HepG2 (cell line): ENCODE results near the gene SCML1. TPM values are rescaled to one million over a fixed set of nuclear protein-coding genes. Genes with fewer than 3 reads are reported as not detected.

Experiments
- ATAC-seq: fragments of 200-7000 bp; cut with Tn5 transposase; 3 replicates; pipeline ENCODE4 v1.9.1; 2020; ENCODE audit warnings: mild to moderate bottlenecking, moderate library complexity
- BruUV-seq: library from RNA; stranded (reverse); fragments of 400-500 nt; replicated peaks from 2 replicates; lab custom pipeline; 2021; lab: Mats Ljungman, UMichigan
- CTCF ChIA-PET: fragments of 300-600 bp; formaldehyde crosslinking; extraction: SDS; loops from one replicate; lab custom pipeline; 2021; ENCODE audit warnings: low total read pairs, inconsistent platforms, low intra/inter-chr PET ratio; lab: Yijun Ruan, JAX
- POLR2A ChIA-PET: fragments of 350-600 bp; sonication (Branson Sonifier 250); formaldehyde crosslinking; loops from one replicate; lab custom pipeline; 2020; ENCODE audit warnings: antibody characterized with exemption, inconsistent platforms; lab: Yijun Ruan, JAX
- DNase-seq: peaks from one replicate; pipeline ENCODE4 v3.0.0-alpha.2; 2015; ENCODE audit warnings: low spot score
- FAIRE-seq: peaks from 3 replicates; lab custom pipeline; 2011; peaks lifted over from hg19 to GRCh38; lab: Jason Lieb, UNC
- H2AFZ ChIP-seq: one replicate; pipeline ENCODE4 v1.6.1; 2011; ENCODE audit warnings: low read length, inconsistent platforms
- H3K27ac ChIP-seq: fragments of 300-600 bp; 3 replicates; pipeline ENCODE4 v1.8.0; 2011; ENCODE audit warnings: mixed run types, mild to moderate bottlenecking, mixed read lengths, low read length, inconsistent platforms; ENCODE audit not compliant: insufficient read depth; ENCODE audit errors: extremely low read length
- H3K27me3 ChIP-seq, 2 experiments: fragments of 200-600 bp in 1 of 2; 2 replicates in 1 of 2; 3 replicates in 1 of 2; pipeline versions ENCODE4 v1.6.0 to v1.8.0; 2011; ENCODE audit warnings: low read length in 2 of 2, mild to moderate bottlenecking in 2 of 2, moderate library complexity in 2 of 2, inconsistent platforms in 1 of 2; ENCODE audit not compliant: insufficient read depth in 2 of 2, control insufficient read depth in 1 of 2
- H3K36me3 ChIP-seq, 2 experiments: fragments of 200-600 bp in 1 of 2; replicated peaks in 1 of 2; 2 replicates in 1 of 2; 3 replicates in 1 of 2; pipeline versions ENCODE4 v1.5.1 to v1.8.0; 2011; ENCODE audit warnings: low read length in 2 of 2, inconsistent platforms in 1 of 2; ENCODE audit not compliant: insufficient read depth in 2 of 2, control insufficient read depth in 1 of 2
- H3K4me1 ChIP-seq: 2 replicates; pipeline ENCODE4 v1.5.1; 2012; ENCODE audit warnings: low read length, inconsistent platforms; ENCODE audit not compliant: insufficient read depth
- H3K4me2 ChIP-seq: 2 replicates; pipeline ENCODE4 v1.6.0; 2011; ENCODE audit warnings: low read depth, low read length, inconsistent platforms
- H3K4me3 ChIP-seq, 3 experiments: fragments of 200-600 bp in 1 of 3; sonication (generic), shearing (Covaris generic) in 1 of 3; replicated peaks in 1 of 3; 2 replicates each; pipeline ENCODE4 v1.5.1; 2011 to 2016; ENCODE audit warnings: low read length in 3 of 3, inconsistent platforms in 2 of 3, low read depth in 2 of 3, mild to moderate bottlenecking in 2 of 3, control low read depth in 1 of 3, mixed read lengths in 1 of 3; ENCODE audit not compliant: insufficient read depth in 1 of 3
- H3K79me2 ChIP-seq: one replicate; pipeline ENCODE4 v1.6.1; 2011; ENCODE audit warnings: low read length, inconsistent platforms; ENCODE audit not compliant: insufficient read depth
- H3K9ac ChIP-seq: 2 replicates; pipeline ENCODE4 v1.6.0; 2011; ENCODE audit warnings: mild to moderate bottlenecking, low read depth, low read length, inconsistent platforms; ENCODE audit not compliant: insufficient read depth
- H3K9me3 ChIP-seq: 2 replicates; pipeline ENCODE4 v1.5.1; 2012; ENCODE audit warnings: mild to moderate bottlenecking, low read length
- H4K20me1 ChIP-seq: 2 replicates; pipeline ENCODE4 v1.6.0; 2011; ENCODE audit warnings: inconsistent platforms, mild to moderate bottlenecking, low read length, moderate library complexity; ENCODE audit not compliant: insufficient read depth
- ARNT ChIP-seq: fragments of 450-650 bp; IDR thresholded peaks from 2 replicates; pipeline ENCODE4 v1.6.1; 2017
- EED ChIP-seq: sonication (generic); formaldehyde crosslinking; IDR thresholded peaks from 2 replicates; pipeline ENCODE4 v1.5.0; 2020; ENCODE audit warnings: mild to moderate bottlenecking, missing genetic modification reagents
- ESRRA ChIP-seq: sonication (generic); formaldehyde crosslinking; IDR thresholded peaks from 2 replicates; pipeline ENCODE4 v1.5.1; 2020; ENCODE audit warnings: mild to moderate bottlenecking, low read depth, missing genetic modification reagents
- RFX5 ChIP-seq: IDR thresholded peaks from 2 replicates; pipeline ENCODE4 v1.6.1; 2011; ENCODE audit warnings: low read depth, low read length, improper control_type of control experiment
- SUZ12 ChIP-seq: fragments of 150-350 bp; IDR thresholded peaks from 2 replicates; pipeline ENCODE4 v1.6.1; 2014; ENCODE audit warnings: low read depth, low read length
- TOE1 ChIP-seq: sonication (generic); formaldehyde crosslinking; IDR thresholded peaks from 2 replicates; pipeline ENCODE4 v1.4.0; 2020; ENCODE audit warnings: mild to moderate bottlenecking, missing genetic modification reagents
- ZNF354B ChIP-seq: sonication (generic); formaldehyde crosslinking; IDR thresholded peaks from 2 replicates; pipeline ENCODE4 v1.8.0; 2022; ENCODE audit warnings: mild to moderate bottlenecking, missing genetic modification reagents
- ZNF550 ChIP-seq: sonication (generic); formaldehyde crosslinking; IDR thresholded peaks from 2 replicates; pipeline ENCODE4 v1.4.0; 2020; ENCODE audit warnings: mild to moderate bottlenecking, missing genetic modification reagents, borderline replicate concordance
- ZNF670 ChIP-seq: sonication (generic); formaldehyde crosslinking; IDR thresholded peaks from 2 replicates; pipeline ENCODE4 v1.8.0; 2022; ENCODE audit warnings: mild to moderate bottlenecking, missing genetic modification reagents, borderline replicate concordance
- ZNF781 ChIP-seq: sonication (generic); formaldehyde crosslinking; IDR thresholded peaks from 2 replicates; pipeline ENCODE4 v1.5.1; 2020; ENCODE audit warnings: borderline replicate concordance, mild to moderate bottlenecking, missing genetic modification reagents; ENCODE audit errors: not compliant biosample characterization
- ZNF841 ChIP-seq: sonication (generic); formaldehyde crosslinking; IDR thresholded peaks from 2 replicates; pipeline ENCODE4 v1.8.1; 2023; ENCODE audit warnings: missing genetic modification reagents, borderline replicate concordance
- WGBS: methylation state at CpG from one replicate; pipeline ENCODE4 v1.1.6; 2017; ENCODE audit warnings: low lambda C conversion rate; 5-methylcytosine and 5-hydroxymethylcytosine counted together
- in situ Hi-C: cut with HindIII; loops from 2 replicates; pipeline ENCODE4 v1.10.0; 2017; ENCODE audit warnings: low pct_unique_long_range_greater_than_20kb; ENCODE audit not compliant: extremely low pct_ligation_motif_present
- intact Hi-C: fragments of 100-400 bp; cut with micrococcal nuclease; formaldehyde crosslinking; loops from one replicate; pipeline ENCODE4 v1.10.0; 2022; ENCODE audit not compliant: unreplicated experiment
- polyA plus RNA-seq, 8 experiments: library from polyadenylated mRNA; depleted of rRNA in 3 of 8; stranded (reverse) in 7 of 8; unstranded in 1 of 8; fragments of >200 nt; fragmentation: Illumina TruSeq in 4 of 8; extraction: Trizol in 4 of 8; gene quantifications; 2 replicates each; pipeline versions ENCODE4 v1.2.1 to v1.2.3, GENCODE V29; 2011 to 2016; ENCODE audit warnings: low read depth in 4 of 8, missing spikeins in 1 of 8, mixed read lengths in 1 of 8; ENCODE audit not compliant: insufficient read depth in 1 of 8
- total RNA-seq, 5 experiments: library from RNA; depleted of rRNA; stranded (reverse); fragments of >200 nt; fragmentation: Illumina TruSeq; extraction: Trizol; gene quantifications; 2 replicates each; pipeline ENCODE4 v1.2.3, GENCODE V29; 2016; ENCODE audit warnings: low read depth in 1 of 5
- TF ChIP-seq, protein P1 (sequence below): sonication (generic); formaldehyde crosslinking; IDR thresholded peaks from 2 replicates; pipeline ENCODE4 v1.5.0; 2020; ENCODE audit warnings: mild to moderate bottlenecking, missing genetic modification reagents, borderline replicate concordance
- TF ChIP-seq, protein P2 (sequence below): sonication (generic); formaldehyde crosslinking; IDR thresholded peaks from 2 replicates; pipeline ENCODE4 v1.4.0; 2020; ENCODE audit warnings: missing genetic modification reagents

SCML1 gene
- total and polyA plus RNA-seq, 2 of the 13 experiments (the other 11 are each of a cell fraction or from before 2014, with no cell fraction given): 24.2 to 129 TPM

DNA sequence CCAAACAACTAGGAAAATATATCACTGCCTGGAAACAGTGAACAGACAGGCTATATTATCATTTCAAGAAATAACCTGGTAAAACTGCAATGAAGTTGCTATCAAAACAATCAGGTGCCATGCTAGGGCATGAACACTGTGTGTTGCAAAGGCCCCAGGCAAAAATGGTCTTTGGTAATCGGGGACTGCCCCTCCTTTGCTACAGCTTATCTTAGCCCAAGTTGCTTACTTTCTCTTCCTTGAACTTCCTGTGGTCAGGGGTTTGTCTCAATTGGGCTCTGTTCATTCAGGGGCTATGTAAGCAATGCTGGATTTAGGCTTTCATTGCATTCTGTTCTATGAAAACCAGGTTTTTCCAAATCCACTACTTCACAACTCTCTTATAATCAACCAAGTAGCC lies 30.4 kb downstream of the SCML1 start:
- in situ Hi-C loops (no loop called here), intact Hi-C loops (no loop called here)
- H3K27ac ChIP-seq: no peak overlapping the region
- no TSS peak for BruUV-seq
- no peaks in the 10 kb centered on the region; a peak in 1 of 5 replicates for H3K27me3 ChIP-seq
- no peaks in the 10 kb centered on the region for H3K9me3 ChIP-seq
- ChIA-PET POLR2A (no interaction called here), CTCF (no interaction called here)
- no peak overlapping the region for H3K9ac ChIP-seq
- no peaks in the 10 kb centered on the region for H3K36me3 ChIP-seq
- no peak for TF ChIP-seq ZNF841 (CRISPR knock-in tag)
- TF ChIP-seq SUZ12: no peak
- TF ChIP-seq ESRRA (CRISPR knock-in tag): no peak
- TF ChIP-seq TOE1: no peak
- TF ChIP-seq ZNF354B (CRISPR knock-in tag): no peak
- TF ChIP-seq ZNF670 (CRISPR knock-in tag): no peak
- no peak for TF ChIP-seq ZNF781
- no peak for TF ChIP-seq RFX5
- ATAC-seq (no peak), FAIRE-seq (no peak), DNase-seq (no peak)
- no peaks in the 10 kb centered on the region for H4K20me1 ChIP-seq
- no peak overlapping the region for H3K4me2 ChIP-seq
- H3K4me3 ChIP-seq: no peak overlapping the region
- no peaks in the 10 kb centered on the region for H3K79me2 ChIP-seq
- H2AFZ ChIP-seq: no peak overlapping the region
- H3K4me1 ChIP-seq: no peaks in the 10 kb centered on the region
- WGBS: 0% methylated on average over 1 of the region's 1 CpG

DNA sequence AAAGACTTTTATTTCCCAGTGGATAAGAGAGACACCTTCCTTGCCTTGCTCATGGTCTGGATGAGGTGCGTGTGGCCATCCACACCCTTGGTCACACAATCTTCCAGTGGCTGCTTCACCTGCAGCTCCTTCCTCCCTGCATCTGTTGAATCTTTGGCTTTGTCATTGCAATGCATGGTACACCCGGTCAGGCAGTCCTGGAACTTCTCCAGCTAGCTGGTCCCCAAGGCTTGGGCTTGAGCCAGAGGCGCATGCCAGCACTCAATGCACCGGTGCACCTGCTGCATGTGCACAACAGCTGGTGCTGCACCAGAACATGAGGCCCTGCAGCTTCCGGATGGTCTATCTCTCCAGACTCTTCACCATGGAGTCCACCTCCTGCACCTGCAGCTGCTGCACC lies 31.7 kb downstream of the SCML1 start:
- H3K9ac ChIP-seq: no peak overlapping the region

More for the DNA sequence above, 31.7 kb downstream of the SCML1 start:
- in situ Hi-C loops: no loop called here
- no peak overlapping the region for H3K4me2 ChIP-seq
- no peaks in the 10 kb centered on the region for H4K20me1 ChIP-seq
- intact Hi-C loops: no loop called here
- ATAC-seq (no peak), DNase-seq (no peak), FAIRE-seq (no peak)
- no peaks in the 10 kb centered on the region for H3K9me3 ChIP-seq
- H3K4me3 ChIP-seq: no peak overlapping the region
- no peaks in the 10 kb centered on the region; a peak in 1 of 5 replicates for H3K27me3 ChIP-seq
- ChIA-PET POLR2A (no interaction called here), CTCF (no interaction called here)
- 100% methylated on average over 1 of the region's 5 CpGs for WGBS
- no peak overlapping the region for H3K27ac ChIP-seq
- no peak overlapping the region for H2AFZ ChIP-seq
- no peaks in the 10 kb centered on the region for H3K4me1 ChIP-seq
- H3K36me3 ChIP-seq: no peaks in the 10 kb centered on the region
- TF ChIP-seq ARNT (no peak), ZNF550 (CRISPR knock-in tag) (no peak), EED (CRISPR knock-in tag) (no peak)
- TF ChIP-seq, protein P1, sequence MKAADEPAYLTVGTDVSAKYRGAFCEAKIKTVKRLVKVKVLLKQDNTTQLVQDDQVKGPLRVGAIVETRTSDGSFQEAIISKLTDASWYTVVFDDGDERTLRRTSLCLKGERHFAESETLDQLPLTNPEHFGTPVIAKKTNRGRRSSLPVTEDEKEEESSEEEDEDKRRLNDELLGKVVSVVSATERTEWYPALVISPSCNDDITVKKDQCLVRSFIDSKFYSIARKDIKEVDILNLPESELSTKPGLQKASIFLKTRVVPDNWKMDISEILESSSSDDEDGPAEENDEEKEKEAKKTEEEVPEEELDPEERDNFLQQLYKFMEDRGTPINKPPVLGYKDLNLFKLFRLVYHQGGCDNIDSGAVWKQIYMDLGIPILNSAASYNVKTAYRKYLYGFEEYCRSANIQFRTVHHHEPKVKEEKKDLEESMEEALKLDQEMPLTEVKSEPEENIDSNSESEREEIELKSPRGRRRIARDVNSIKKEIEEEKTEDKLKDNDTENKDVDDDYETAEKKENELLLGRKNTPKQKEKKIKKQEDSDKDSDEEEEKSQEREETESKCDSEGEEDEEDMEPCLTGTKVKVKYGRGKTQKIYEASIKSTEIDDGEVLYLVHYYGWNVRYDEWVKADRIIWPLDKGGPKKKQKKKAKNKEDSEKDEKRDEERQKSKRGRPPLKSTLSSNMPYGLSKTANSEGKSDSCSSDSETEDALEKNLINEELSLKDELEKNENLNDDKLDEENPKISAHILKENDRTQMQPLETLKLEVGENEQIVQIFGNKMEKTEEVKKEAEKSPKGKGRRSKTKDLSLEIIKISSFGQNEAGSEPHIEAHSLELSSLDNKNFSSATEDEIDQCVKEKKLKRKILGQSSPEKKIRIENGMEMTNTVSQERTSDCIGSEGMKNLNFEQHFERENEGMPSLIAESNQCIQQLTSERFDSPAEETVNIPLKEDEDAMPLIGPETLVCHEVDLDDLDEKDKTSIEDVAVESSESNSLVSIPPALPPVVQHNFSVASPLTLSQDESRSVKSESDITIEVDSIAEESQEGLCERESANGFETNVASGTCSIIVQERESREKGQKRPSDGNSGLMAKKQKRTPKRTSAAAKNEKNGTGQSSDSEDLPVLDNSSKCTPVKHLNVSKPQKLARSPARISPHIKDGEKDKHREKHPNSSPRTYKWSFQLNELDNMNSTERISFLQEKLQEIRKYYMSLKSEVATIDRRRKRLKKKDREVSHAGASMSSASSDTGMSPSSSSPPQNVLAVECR (CRISPR knock-in tag): no peak
- TF ChIP-seq, protein P2, sequence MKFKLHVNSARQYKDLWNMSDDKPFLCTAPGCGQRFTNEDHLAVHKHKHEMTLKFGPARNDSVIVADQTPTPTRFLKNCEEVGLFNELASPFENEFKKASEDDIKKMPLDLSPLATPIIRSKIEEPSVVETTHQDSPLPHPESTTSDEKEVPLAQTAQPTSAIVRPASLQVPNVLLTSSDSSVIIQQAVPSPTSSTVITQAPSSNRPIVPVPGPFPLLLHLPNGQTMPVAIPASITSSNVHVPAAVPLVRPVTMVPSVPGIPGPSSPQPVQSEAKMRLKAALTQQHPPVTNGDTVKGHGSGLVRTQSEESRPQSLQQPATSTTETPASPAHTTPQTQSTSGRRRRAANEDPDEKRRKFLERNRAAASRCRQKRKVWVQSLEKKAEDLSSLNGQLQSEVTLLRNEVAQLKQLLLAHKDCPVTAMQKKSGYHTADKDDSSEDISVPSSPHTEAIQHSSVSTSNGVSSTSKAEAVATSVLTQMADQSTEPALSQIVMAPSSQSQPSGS: no peak
- H3K79me2 ChIP-seq: no peaks in the 10 kb centered on the region
- BruUV-seq: no TSS peak
